AG09319 (cell line): ENCODE data around the gene RPE65.

Source experiments
- DNase-seq: peaks from one replicate; pipeline ENCODE4 v3.0.0-alpha.2; 2010; ENCODE audit warnings: low read depth; ENCODE audit errors: extremely low read depth
- CTCF ChIP-seq: IDR thresholded peaks from 2 replicates; pipeline ENCODE4 v1.5.1; 2011; ENCODE audit warnings: low read depth, mild to moderate bottlenecking, inconsistent platforms, low read length, moderate library complexity

The RPE65 gene

DNA sequence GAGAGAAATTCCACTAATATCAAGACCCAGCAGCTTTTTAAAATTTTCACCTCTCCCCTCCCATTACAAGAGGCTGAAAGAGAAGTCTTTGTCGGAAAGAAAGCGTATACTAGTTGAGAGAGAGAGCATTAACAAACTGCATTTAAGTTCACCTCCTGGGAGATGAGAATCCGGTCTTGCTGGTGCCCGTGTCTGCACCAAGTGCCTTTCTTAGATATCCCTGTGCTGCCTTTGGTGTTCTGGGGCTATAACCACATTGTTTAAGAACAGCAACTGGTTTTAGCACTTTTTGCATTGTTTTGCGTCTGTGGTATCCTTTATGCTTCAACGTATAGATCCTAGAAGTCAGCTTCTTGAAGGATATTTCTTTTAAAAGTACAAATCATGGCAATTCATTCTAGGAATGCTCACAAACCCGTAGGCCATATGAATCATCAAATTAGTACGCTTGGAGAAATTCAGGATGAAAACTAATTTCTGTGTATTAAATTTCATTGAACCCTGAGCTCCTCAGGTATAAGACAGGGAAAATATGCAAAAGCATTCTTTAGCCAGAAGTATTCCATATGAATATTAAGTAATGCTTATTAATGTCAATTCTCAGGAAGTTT is 3.4 kb upstream of the RPE65 start:
- TF ChIP-seq CTCF: no peak
- no peak for DNase-seq

- DNase-seq: no peak
- TF ChIP-seq CTCF: no peak
Measured at GRCh38 chr1:68448365-68448764, 1.4 kb downstream of the RPE65 start.

GRCh38 chr1:68445709-68446108 is 4.0 kb downstream of the RPE65 start:
- no peak for TF ChIP-seq CTCF
- DNase-seq: no peak

GRCh38 chr1:68442822-68443556 is 6.8 kb downstream of the RPE65 start:
- peak; percentile 57 for DNase-seq
- peak; percentile 70 for TF ChIP-seq CTCF

GRCh38 chr1:68442006-68442405 is 7.7 kb downstream of the RPE65 start:
- no peak for TF ChIP-seq CTCF
- no peak for DNase-seq

DNA sequence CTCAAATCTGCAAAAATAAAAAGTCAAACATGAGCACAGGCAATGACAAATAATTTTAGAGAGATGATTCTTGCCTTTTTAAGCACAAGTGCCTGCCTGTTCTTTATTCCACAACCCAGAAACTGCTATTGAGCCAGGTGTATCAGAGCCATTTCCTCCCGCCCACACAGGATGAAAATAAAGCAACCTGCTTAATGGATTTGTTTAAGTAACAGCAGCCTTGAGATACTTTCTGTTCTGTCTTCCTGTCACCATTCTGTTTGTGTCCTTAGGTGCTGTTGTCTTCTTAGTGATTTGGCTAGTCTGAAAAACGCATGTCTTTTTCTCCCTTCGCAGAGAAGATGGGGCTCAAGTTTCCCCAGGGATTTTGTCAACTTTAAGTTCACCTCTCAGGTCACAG is 11.4 kb downstream of the RPE65 start:
- TF ChIP-seq CTCF: no peak
- no peak for DNase-seq

- no peak for DNase-seq
- no peak for TF ChIP-seq CTCF
Measured at GRCh38 chr1:68433395-68433794, 16.4 kb downstream of the RPE65 start.
